Activated T-helper 9 cell treated with anti-CD3 and anti-CD28 coated beads, Interleukin-2, amount 50 U/mL, for 16 hours (primary cell): ENCODE data around the gene FARS2.
"Not testable (repeated sequence)": the region's sequence is repeated elsewhere in the genome, so short reads cannot be mapped to it uniquely, and the experiment has no call there.

Source experiments
- DNase-seq: peaks from one replicate; pipeline ENCODE4 v3.0.0-alpha.2; 2020; ENCODE audit warnings: low read depth

FARS2 gene

DNA sequence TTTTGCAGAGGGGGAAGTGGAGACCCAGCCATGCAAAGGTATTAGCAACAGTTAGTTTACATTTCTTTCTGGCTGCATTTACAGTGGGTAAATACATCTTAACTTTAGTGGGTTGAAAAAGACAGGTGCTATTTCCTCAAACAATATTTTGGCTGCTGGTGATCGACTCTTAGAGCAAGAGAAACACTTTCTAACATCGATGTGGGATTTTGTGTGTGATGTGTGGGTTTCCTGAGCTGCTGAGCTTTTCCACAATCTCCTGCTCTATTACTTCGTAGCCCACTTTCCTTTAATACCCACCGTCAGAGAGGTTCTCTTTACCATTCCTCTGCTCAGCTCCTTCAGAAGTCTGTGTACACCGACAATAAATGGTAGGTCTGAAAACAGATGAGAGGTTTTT is 406.4 kb downstream of the FARS2 start:
- no peak for DNase-seq

DNA sequence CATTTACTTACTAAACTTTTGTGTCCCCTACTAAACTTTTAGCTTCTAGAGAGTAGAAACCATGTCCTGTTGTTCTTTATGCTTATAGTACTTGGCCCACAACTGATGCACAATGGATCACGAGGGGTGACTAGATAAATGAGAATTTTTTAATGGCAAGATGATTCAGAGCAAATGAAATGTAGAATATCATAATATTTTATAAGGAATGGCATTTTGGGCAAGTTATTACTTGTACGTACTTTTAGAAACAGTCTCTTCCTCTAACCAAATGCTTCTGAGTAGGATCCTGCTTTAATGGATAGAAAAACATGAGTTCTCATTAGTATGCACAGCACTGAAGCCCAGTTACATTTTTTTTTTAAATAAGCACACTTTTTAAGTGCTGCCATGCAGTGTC is 409.1 kb downstream of the FARS2 start:
- DNase-seq = no peak

- DNase-seq = no peak
Measured at GRCh38 chr6:5670811-5671561, 409.7 kb downstream of the FARS2 start.

- DNase-seq = no peak
Measured at GRCh38 chr6:5671601-5672559, 410.6 kb downstream of the FARS2 start.

DNA sequence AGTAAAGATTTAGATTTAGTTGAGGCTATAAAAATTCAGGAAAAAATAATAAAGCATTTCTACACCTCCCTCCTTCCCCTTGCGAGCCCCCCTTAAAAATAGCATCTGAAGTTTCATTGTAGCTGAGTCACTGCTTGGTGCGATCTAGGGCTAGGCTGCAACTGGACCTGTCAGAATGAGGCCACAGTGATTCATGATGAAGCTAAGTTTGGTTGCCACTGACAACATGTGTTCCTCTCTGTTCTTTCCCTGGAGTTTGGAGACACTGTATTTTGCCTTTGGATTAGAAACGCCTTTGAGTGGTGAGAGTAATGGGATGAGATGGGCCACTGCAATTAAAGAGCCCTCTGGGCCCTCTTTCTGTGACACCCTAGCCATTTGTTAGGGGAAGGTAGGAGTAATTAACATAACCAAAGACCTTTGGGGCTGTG is 411.3 kb downstream of the FARS2 start:
- DNase-seq = no peak

DNA sequence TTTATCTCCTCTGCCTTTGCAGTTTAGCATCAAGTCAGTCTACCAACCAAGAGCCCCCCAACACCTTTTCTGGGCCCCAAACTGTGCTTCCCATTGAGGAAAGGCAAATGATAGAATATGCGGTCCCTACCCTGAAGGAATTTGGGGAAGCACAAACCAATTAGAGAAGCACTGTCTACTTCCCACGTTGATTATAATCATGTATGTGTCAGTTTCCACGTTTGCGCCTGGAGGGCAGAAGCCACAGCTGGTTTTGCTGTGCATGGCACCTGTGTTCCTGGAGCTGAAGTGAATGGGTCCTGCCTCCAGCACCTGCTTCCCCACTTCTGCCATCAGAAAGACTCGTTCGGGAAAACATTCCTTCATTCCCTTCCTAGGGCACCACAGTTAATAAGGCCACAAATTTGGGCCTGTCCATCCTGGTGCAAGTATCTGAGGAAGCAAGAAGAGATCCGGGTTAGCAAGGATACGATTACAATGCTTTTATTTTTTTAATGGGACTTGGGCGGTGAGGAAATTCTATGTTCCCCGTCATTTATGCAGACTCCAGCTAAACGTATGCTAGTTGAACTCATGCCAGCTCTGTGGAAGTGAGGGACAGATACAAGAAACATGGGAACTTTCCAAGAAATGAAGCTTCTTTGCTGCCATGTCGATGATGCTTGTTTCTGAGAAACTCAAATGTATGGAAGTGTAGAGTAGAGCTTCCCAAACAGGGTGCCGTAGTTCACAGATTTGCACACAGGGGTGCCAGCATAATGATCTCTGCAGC is 411.9 kb downstream of the FARS2 start:
- DNase-seq = no peak

DNA sequence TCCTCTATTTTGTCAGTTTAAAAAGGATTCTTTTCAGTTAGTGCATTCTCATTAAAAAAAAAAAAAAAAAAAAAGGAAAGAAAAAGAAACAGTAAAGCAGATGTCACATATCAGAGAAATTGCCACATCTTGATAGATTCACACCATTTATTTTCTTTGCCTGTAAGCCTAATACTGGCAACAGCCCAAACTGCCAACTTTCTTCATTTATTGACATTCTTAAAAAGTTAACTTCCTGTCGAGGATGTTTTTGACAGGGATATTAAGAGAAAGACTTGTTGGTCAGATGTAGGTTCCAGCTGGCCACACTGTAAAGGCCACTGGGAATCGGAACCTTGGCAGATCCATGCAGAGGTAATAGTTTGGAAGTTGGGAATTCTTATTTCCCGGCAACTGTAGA is 412.8 kb downstream of the FARS2 start:
- no peak for DNase-seq

- no peak for DNase-seq
Measured at GRCh38 chr6:5674721-5675120, 413.4 kb downstream of the FARS2 start.

GRCh38 chr6:5676701-5677100 is 415.4 kb downstream of the FARS2 start:
- DNase-seq = no peak

GRCh38 chr6:5677219-5678000 is 416.1 kb downstream of the FARS2 start:
- DNase-seq = no peak

DNA sequence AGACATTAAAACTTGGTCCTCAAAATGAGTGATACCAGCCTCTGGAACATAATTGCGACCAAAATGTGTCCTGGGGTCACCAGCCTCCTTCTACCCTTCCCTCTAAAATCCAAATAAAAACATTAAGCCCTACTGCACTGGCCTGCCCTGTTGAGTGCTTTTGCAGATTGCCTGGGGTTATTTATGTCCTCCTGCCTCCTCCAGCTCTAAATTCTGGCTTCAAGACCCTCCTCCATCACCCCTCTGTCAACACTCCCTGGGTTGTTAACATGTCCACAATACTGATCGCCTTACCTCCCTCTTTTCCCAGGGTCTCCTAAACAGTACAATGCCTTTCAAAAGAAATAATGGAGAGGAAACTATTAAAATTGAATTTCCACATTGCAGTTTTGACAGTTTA is 418.0 kb downstream of the FARS2 start:
- no peak for DNase-seq

- no peak for DNase-seq
Measured at GRCh38 chr6:5679691-5680090, 418.4 kb downstream of the FARS2 start.

DNA sequence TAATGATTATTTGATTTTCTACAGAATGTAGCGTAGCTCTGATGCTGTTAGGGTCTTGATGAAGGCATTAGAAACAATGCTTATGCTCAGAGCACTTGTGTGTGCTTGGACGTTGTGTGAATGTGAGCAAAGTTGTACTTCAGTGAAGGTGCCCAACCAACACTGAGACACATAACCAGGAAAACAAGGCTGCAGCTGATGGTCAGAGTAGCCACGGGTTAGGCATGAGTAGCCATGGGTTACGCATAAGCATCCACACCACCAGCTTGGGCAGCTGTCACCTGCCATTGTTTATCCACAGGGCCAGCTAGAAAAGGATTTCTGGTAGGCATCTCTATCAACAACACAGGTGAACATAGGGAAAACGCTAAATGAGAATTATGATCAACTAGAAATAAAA is 418.8 kb downstream of the FARS2 start:
- DNase-seq = no peak

DNA sequence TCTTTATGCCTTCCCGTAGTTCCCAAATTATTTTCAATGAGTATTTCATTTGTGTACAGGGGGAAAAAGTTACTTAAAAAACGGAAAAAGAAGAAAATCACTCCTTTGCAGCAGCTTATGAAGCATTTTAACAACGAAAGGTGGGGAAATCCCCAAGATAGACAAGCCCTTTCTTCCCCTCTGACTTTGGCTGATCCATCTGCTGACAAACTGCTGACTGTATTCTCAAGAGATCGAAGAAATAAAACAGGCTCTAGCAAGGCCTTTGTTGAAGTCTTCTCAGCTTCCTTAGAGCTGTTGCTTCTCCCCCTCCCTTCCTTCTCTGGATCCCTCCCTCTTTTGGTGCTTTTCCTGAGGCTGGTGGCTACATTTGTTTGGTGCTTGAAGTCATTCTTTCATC is 420.2 kb downstream of the FARS2 start:
- DNase-seq = no peak

GRCh38 chr6:5682530-5682929 is 421.2 kb downstream of the FARS2 start:
- DNase-seq = no peak

- DNase-seq = not testable (repeated sequence)
Measured at GRCh38 chr6:5683747-5684146, 422.4 kb downstream of the FARS2 start.

GRCh38 chr6:5684320-5685053 is 423.2 kb downstream of the FARS2 start:
- DNase-seq = no peak

GRCh38 chr6:5693225-5694145 is 432.2 kb downstream of the FARS2 start:
- no peak for DNase-seq
